Transverse colon (tissue), 4 donors: ENCODE results near the gene C10orf95. TPM values are rescaled to one million over a fixed set of nuclear protein-coding genes. Genes with fewer than 3 reads are reported as not detected.

Experiments
- DNase-seq: peaks from one replicate; pipeline ENCODE4 v3.0.0-alpha.2; 2019
- H3K27ac ChIP-seq, 4 donors: fragments of 200-600 bp; sonication (generic); 2 replicates each; pipeline ENCODE4 v1.5.1; 2016 to 2018; ENCODE audit warnings: inconsistent platforms in 4 of 4
- H3K27me3 ChIP-seq: fragments of 200-600 bp; sonication (generic); 2 replicates; pipeline ENCODE4 v1.5.1; 2017; ENCODE audit warnings: inconsistent platforms
- H3K36me3 ChIP-seq, 4 donors: fragments of 200-600 bp; sonication (generic); 2 replicates each; pipeline ENCODE4 v1.5.1; 2017 to 2019; ENCODE audit warnings: inconsistent platforms in 4 of 4
- H3K4me1 ChIP-seq, 4 donors: fragments of 200-600 bp; sonication (generic); 2 replicates each; pipeline ENCODE4 v1.5.1; 2017 to 2020; ENCODE audit warnings: inconsistent platforms in 4 of 4
- H3K4me3 ChIP-seq, 4 donors: fragments of 200-600 bp; sonication (generic); 1 replicate in 1 of 4; 2 replicates in 3 of 4; pipeline versions ENCODE4 v1.5.1 to v1.6.1; 2017 to 2019; ENCODE audit warnings: inconsistent platforms in 4 of 4
- H3K9me3 ChIP-seq, 2 donors: fragments of 200-600 bp; sonication (generic); 2 replicates each; pipeline ENCODE4 v1.5.1; 2017 to 2019; ENCODE audit warnings: inconsistent platforms in 2 of 2
- CTCF ChIP-seq, 5 experiments: fragments of 200-600 bp in 3 of 5; fragments of 450-650 bp in 2 of 5; sonication (generic) in 3 of 5; IDR thresholded peaks; 1 replicate in 2 of 5; 2 replicates in 3 of 5; pipeline ENCODE4 v1.5.1; 2016 to 2017; ENCODE audit warnings: antibody characterized with exemption in 5 of 5, inconsistent platforms in 3 of 5, mild to moderate bottlenecking in 2 of 5, moderate library complexity in 1 of 5
- EP300 ChIP-seq: sonication (generic); formaldehyde crosslinking; IDR thresholded peaks from one replicate; pipeline ENCODE4 v1.6.1; 2017; ENCODE audit warnings: antibody characterized with exemption, low read depth
- POLR2A ChIP-seq: fragments of 450-650 bp; IDR thresholded peaks from one replicate; pipeline ENCODE4 v1.6.1; 2016; ENCODE audit warnings: antibody characterized with exemption, mild to moderate bottlenecking, moderate library complexity
- POLR2AphosphoS5 ChIP-seq, 3 donors: sonication (generic); formaldehyde crosslinking; IDR thresholded peaks; one replicate each; pipeline ENCODE4 v1.6.1; 2016; ENCODE audit warnings: antibody characterized with exemption in 3 of 3
- WGBS, 2 donors: methylation state at CpG; one replicate each; pipeline ENCODE4 v1.1.5; 2018; ENCODE audit warnings: low coverage in 1 of 2; 5-methylcytosine and 5-hydroxymethylcytosine counted together
- in situ Hi-C, 4 donors: fragments of 200-750 bp; cut with MboI; loops; one replicate each; pipeline versions ENCODE4 v1.15.0 to v1.15.1; 2017; ENCODE audit warnings: low sequenced_read_pairs in 3 of 4, low pct_ligation_motif_present in 1 of 4, low pct_unique_long_range_greater_than_20kb in 1 of 4
- intact Hi-C: fragments of 100-400 bp; cut with DNase I; formaldehyde crosslinking; loops from one replicate; pipeline ENCODE4 v1.15.1; 2023; ENCODE audit warnings: low total_unique reads
- total RNA-seq, 4 donors: library from RNA; depleted of rRNA; stranded (reverse); fragments of >200 nt; gene quantifications; one replicate each; pipeline ENCODE4 v1.1.0, GENCODE V29; 2016

Gene C10orf95
- total RNA-seq, 4 donors from 2014 or later: 0.48 to 34.4 (median 1.1) TPM

- H3K4me3 ChIP-seq: no peak overlapping the region
- no peaks in the 10 kb centered on the region for H3K36me3 ChIP-seq
- H3K27ac ChIP-seq: no peak overlapping the region
- H3K27me3 ChIP-seq: peaks cover 85% of the 10 kb centered on the region
- H3K9me3 ChIP-seq: no peaks in the 10 kb centered on the region
- in situ Hi-C loops (no loop called here), intact Hi-C loops (no loop called here)
- no peak for DNase-seq
- TF ChIP-seq POLR2AphosphoS5 (IDR thresholded peaks at IDR 0.05) (no peak), EP300 (no peak)
- H3K4me1 ChIP-seq: peaks cover 10 to 21% (median 17%) of the 10 kb centered on the region in 4 donors
- WGBS, 2 donors: 20 to 48% methylated on average over 1 to 20 of the region's 20 CpGs
Measured at GRCh38 chr10:102414749-102415148, 36.6 kb downstream of the C10orf95 start.

GRCh38 chr10:102413806-102414561, 37.4 kb downstream of the C10orf95 start:
- Histone ChIP-seq H3K4me1 (peaks cover 8 to 18% (median 13%) of the 10 kb centered on the region in 4 donors), H3K4me3 (no peak overlapping the region), H3K27me3 (peaks cover 90% of the 10 kb centered on the region), H3K27ac (no peak overlapping the region), H3K9me3 (no peaks in the 10 kb centered on the region), H3K36me3 (no peaks in the 10 kb centered on the region)
- in situ Hi-C loops (no loop called here), intact Hi-C loops (no loop called here)
- WGBS, 2 donors: 80 to 82% methylated on average over 3 to 13 of the region's 16 CpGs
- TF ChIP-seq POLR2A (no peak), POLR2AphosphoS5 (IDR thresholded peaks at IDR 0.05) (no peak), CTCF (IDR thresholded peaks at IDR 0.05) (no peak), EP300 (no peak)
- DNase-seq: no peak

GRCh38 chr10:102413053-102413705, 38.2 kb downstream of the C10orf95 start:
- H3K27ac ChIP-seq: no peak overlapping the region
- no peak overlapping the region for H3K4me3 ChIP-seq
- H3K9me3 ChIP-seq: no peaks in the 10 kb centered on the region
- 8% methylated on average over 5 of the region's 5 CpGs; no CpG with 5 or more reads in 1 of the 2 donors for WGBS, 2 donors
- peaks cover 89% of the 10 kb centered on the region for H3K27me3 ChIP-seq
- intact Hi-C loops: no loop called here
- no peaks in the 10 kb centered on the region for H3K36me3 ChIP-seq
- no peak for TF ChIP-seq CTCF (IDR thresholded peaks at IDR 0.05)
- no peak for TF ChIP-seq POLR2AphosphoS5 (IDR thresholded peaks at IDR 0.05)
- TF ChIP-seq POLR2A: no peak
- no peak for TF ChIP-seq EP300
- in situ Hi-C loops: no loop called here
- no peak for DNase-seq
- peaks cover 6 to 21% (median 15%) of the 10 kb centered on the region in 4 donors for H3K4me1 ChIP-seq

GRCh38 chr10:102412293-102412692, 39.0 kb downstream of the C10orf95 start:
- TF ChIP-seq EP300: no peak
- TF ChIP-seq POLR2A: no peak
- TF ChIP-seq CTCF (IDR thresholded peaks at IDR 0.05): no peak
- TF ChIP-seq POLR2AphosphoS5 (IDR thresholded peaks at IDR 0.05): no peak
- peaks cover 88% of the 10 kb centered on the region for H3K27me3 ChIP-seq
- no peaks in the 10 kb centered on the region for H3K9me3 ChIP-seq
- in situ Hi-C loops: no loop called here
- H3K4me3 ChIP-seq: no peak overlapping the region
- no peak overlapping the region for H3K27ac ChIP-seq
- H3K36me3 ChIP-seq: no peaks in the 10 kb centered on the region
- no peak for DNase-seq
- 91 to 95% methylated on average over 4 to 9 of the region's 10 CpGs for WGBS, 2 donors
- peaks cover 6 to 21% (median 15%) of the 10 kb centered on the region in 4 donors for H3K4me1 ChIP-seq
- intact Hi-C loops: no loop called here
